GM18868 (cell line): Measurements from ENCODE around the gene TBRG4.
"Not testable (repeated sequence)": the region's sequence is repeated elsewhere in the genome, so short reads cannot be mapped to it uniquely, and the experiment has no call there.

Source experiments
- ATAC-seq: cut with Tn5 transposase; IDR thresholded peaks from one replicate; pipeline ENCODE4 v1.9.1; 2021; ENCODE audit warnings: mild to moderate bottlenecking, moderate library complexity; ENCODE audit not compliant: unreplicated experiment

Gene TBRG4

GRCh38 chr7:45111298-45112223 lies at the start of gene TBRG4:
Gene TBRG4, minus strand, starts transcription at chr7:45111697. Its CDS starts 2,460 bp downstream, at chr7:45109237.
- peak; percentile 95 for ATAC-seq

GRCh38 chr7:45161138-45161537 lies 49.6 kb upstream of the TBRG4 start:
- no peak for ATAC-seq

GRCh38 chr7:45160417-45160881 lies 49.0 kb upstream of the TBRG4 start:
- no peak for ATAC-seq

- ATAC-seq, result no peak
Measured at GRCh38 chr7:45159296-45159695, 47.8 kb upstream of the TBRG4 start.

- no peak for ATAC-seq
Measured at GRCh38 chr7:45158471-45158870, 47.0 kb upstream of the TBRG4 start.

GRCh38 chr7:45157653-45158401 lies 46.3 kb upstream of the TBRG4 start, which contains the start of gene RAMP3:
Gene RAMP3, plus strand, starts transcription at chr7:45157791. Its CDS starts 38 bp downstream, at chr7:45157829.
- no peak for ATAC-seq

- ATAC-seq, result no peak
Measured at GRCh38 chr7:45157286-45157652, 45.8 kb upstream of the TBRG4 start.

GRCh38 chr7:45156516-45157272 lies 45.2 kb upstream of the TBRG4 start:
- no peak for ATAC-seq

GRCh38 chr7:45155941-45156340 lies 44.4 kb upstream of the TBRG4 start:
- no peak for ATAC-seq

GRCh38 chr7:45155357-45155900 lies 43.9 kb upstream of the TBRG4 start:
- no peak for ATAC-seq

GRCh38 chr7:45153861-45154260 lies 42.4 kb upstream of the TBRG4 start:
- not testable (repeated sequence) for ATAC-seq

- ATAC-seq, result no peak
Measured at GRCh38 chr7:45153233-45153632, 41.7 kb upstream of the TBRG4 start.

- ATAC-seq, result no peak
Measured at GRCh38 chr7:45151967-45152366, 40.5 kb upstream of the TBRG4 start.

GRCh38 chr7:45151131-45151684 lies 39.7 kb upstream of the TBRG4 start:
- ATAC-seq, result no peak

- no peak for ATAC-seq
Measured at GRCh38 chr7:45150199-45150598, 38.7 kb upstream of the TBRG4 start.

- ATAC-seq, result no peak
Measured at GRCh38 chr7:45149606-45150005, 38.1 kb upstream of the TBRG4 start.

GRCh38 chr7:45148653-45148973 lies 37.1 kb upstream of the TBRG4 start:
- ATAC-seq, result no peak

- no peak for ATAC-seq
Measured at GRCh38 chr7:45147858-45148652, 36.6 kb upstream of the TBRG4 start.

GRCh38 chr7:45146531-45147379 lies 35.3 kb upstream of the TBRG4 start:
- ATAC-seq, result no peak
